K562 (cell line): ENCODE data around the gene FITM1. TPM values are rescaled to one million over a fixed set of nuclear protein-coding genes. Genes with fewer than 3 reads are reported as not detected.

Source experiments
- CEBPG ChIP-seq, 3 experiments: fragments of 200-800 bp in 1 of 3; sonication (Bioruptor generic) in 1 of 3; sonication (generic) in 1 of 3; formaldehyde crosslinking in 1 of 3; IDR thresholded peaks in 2 of 3; conservative IDR thresholded peaks in 1 of 3; 2 replicates each; pipeline versions ENCODE4 v1.6.1 to v1.8.0; 2016 to 2022; ENCODE audit warnings: missing compliant biosample characterization in 2 of 3, missing genetic modification characterization in 2 of 3, mild to moderate bottlenecking in 1 of 3, missing genetic modification reagents in 1 of 3
- MCM5 ChIP-seq: fragments of 450-650 bp; IDR thresholded peaks from 2 replicates; pipeline ENCODE4 v1.6.1; 2016; ENCODE audit warnings: low read depth
- NCOA6 ChIP-seq: fragments of 450-650 bp; IDR thresholded peaks from 2 replicates; pipeline ENCODE4 v1.6.1; 2017; ENCODE audit warnings: mild to moderate bottlenecking
- TEAD2 ChIP-seq: fragments of 450-650 bp; IDR thresholded peaks from 2 replicates; pipeline ENCODE4 v1.6.1; 2016; ENCODE audit warnings: missing genetic modification characterization, control low read depth, missing compliant biosample characterization
- polyA plus RNA-seq, 8 experiments: library from polyadenylated mRNA; depleted of rRNA in 4 of 8; stranded (reverse) in 5 of 8; unstranded in 3 of 8; fragments of >200 nt; fragmentation: Nextera tagmentation in 2 of 8; fragmentation: Illumina TruSeq in 1 of 8; extraction: Ambion mirVana in 2 of 8; extraction: Trizol in 1 of 8; gene quantifications; 2 replicates each; pipeline versions ENCODE4 v1.2.1 to v1.2.3, GENCODE V29; 2011 to 2014; ENCODE audit warnings: inconsistent platforms in 1 of 8, missing spikeins in 1 of 8
- total RNA-seq, 7 experiments: library from RNA; depleted of rRNA in 6 of 7; stranded (reverse); fragments of >200 nt in 6 of 7; fragmentation: Illumina TruSeq in 2 of 7; extraction: Trizol in 2 of 7; gene quantifications; 2 replicates each; pipeline versions ENCODE4 v1.2.1 to v1.2.3, GENCODE V29; 2011 to 2021; ENCODE audit warnings: low replicate concordance in 1 of 7
- TF ChIP-seq, protein P1 (sequence below): fragments of 450-650 bp; IDR thresholded peaks from 2 replicates; pipeline ENCODE4 v1.6.1; 2016; ENCODE audit warnings: mild to moderate bottlenecking, moderate library complexity
- TF ChIP-seq, protein P2 (sequence below): sonication (generic); formaldehyde crosslinking; IDR thresholded peaks from 2 replicates; pipeline ENCODE4 v1.8.1; 2023; ENCODE audit warnings: mild to moderate bottlenecking, missing genetic modification reagents

Gene FITM1
- total and polyA plus RNA-seq, 9 of the 15 experiments (the other 6 are each of a cell fraction or from before 2014, with no cell fraction given) = 0.09 to 0.20 TPM; not detected in 7

DNA sequence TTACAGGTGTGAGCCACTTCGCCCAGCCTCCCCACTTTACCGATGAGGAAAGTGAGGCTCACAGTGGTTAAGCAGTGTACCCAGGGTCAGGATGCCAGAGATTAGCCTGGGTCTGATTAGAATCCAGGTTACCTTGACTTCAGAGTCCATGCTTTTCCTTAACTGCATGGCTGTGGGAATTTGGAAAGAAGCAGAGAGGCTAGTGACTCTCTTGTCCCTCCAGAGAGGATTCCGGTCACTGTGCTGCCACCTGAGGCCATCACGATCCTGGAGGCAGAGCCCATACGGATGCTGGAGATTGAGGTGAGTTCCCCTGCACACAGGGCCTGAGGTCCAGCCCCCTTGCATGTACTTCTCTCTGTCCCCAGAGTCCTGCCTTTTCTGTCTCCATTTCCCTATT is 46.1 kb downstream of the FITM1 start (continued):
- TF ChIP-seq, protein P1, sequence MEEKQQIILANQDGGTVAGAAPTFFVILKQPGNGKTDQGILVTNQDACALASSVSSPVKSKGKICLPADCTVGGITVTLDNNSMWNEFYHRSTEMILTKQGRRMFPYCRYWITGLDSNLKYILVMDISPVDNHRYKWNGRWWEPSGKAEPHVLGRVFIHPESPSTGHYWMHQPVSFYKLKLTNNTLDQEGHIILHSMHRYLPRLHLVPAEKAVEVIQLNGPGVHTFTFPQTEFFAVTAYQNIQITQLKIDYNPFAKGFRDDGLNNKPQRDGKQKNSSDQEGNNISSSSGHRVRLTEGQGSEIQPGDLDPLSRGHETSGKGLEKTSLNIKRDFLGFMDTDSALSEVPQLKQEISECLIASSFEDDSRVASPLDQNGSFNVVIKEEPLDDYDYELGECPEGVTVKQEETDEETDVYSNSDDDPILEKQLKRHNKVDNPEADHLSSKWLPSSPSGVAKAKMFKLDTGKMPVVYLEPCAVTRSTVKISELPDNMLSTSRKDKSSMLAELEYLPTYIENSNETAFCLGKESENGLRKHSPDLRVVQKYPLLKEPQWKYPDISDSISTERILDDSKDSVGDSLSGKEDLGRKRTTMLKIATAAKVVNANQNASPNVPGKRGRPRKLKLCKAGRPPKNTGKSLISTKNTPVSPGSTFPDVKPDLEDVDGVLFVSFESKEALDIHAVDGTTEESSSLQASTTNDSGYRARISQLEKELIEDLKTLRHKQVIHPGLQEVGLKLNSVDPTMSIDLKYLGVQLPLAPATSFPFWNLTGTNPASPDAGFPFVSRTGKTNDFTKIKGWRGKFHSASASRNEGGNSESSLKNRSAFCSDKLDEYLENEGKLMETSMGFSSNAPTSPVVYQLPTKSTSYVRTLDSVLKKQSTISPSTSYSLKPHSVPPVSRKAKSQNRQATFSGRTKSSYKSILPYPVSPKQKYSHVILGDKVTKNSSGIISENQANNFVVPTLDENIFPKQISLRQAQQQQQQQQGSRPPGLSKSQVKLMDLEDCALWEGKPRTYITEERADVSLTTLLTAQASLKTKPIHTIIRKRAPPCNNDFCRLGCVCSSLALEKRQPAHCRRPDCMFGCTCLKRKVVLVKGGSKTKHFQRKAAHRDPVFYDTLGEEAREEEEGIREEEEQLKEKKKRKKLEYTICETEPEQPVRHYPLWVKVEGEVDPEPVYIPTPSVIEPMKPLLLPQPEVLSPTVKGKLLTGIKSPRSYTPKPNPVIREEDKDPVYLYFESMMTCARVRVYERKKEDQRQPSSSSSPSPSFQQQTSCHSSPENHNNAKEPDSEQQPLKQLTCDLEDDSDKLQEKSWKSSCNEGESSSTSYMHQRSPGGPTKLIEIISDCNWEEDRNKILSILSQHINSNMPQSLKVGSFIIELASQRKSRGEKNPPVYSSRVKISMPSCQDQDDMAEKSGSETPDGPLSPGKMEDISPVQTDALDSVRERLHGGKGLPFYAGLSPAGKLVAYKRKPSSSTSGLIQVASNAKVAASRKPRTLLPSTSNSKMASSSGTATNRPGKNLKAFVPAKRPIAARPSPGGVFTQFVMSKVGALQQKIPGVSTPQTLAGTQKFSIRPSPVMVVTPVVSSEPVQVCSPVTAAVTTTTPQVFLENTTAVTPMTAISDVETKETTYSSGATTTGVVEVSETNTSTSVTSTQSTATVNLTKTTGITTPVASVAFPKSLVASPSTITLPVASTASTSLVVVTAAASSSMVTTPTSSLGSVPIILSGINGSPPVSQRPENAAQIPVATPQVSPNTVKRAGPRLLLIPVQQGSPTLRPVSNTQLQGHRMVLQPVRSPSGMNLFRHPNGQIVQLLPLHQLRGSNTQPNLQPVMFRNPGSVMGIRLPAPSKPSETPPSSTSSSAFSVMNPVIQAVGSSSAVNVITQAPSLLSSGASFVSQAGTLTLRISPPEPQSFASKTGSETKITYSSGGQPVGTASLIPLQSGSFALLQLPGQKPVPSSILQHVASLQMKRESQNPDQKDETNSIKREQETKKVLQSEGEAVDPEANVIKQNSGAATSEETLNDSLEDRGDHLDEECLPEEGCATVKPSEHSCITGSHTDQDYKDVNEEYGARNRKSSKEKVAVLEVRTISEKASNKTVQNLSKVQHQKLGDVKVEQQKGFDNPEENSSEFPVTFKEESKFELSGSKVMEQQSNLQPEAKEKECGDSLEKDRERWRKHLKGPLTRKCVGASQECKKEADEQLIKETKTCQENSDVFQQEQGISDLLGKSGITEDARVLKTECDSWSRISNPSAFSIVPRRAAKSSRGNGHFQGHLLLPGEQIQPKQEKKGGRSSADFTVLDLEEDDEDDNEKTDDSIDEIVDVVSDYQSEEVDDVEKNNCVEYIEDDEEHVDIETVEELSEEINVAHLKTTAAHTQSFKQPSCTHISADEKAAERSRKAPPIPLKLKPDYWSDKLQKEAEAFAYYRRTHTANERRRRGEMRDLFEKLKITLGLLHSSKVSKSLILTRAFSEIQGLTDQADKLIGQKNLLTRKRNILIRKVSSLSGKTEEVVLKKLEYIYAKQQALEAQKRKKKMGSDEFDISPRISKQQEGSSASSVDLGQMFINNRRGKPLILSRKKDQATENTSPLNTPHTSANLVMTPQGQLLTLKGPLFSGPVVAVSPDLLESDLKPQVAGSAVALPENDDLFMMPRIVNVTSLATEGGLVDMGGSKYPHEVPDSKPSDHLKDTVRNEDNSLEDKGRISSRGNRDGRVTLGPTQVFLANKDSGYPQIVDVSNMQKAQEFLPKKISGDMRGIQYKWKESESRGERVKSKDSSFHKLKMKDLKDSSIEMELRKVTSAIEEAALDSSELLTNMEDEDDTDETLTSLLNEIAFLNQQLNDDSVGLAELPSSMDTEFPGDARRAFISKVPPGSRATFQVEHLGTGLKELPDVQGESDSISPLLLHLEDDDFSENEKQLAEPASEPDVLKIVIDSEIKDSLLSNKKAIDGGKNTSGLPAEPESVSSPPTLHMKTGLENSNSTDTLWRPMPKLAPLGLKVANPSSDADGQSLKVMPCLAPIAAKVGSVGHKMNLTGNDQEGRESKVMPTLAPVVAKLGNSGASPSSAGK = no peak
- TF ChIP-seq TEAD2 (no peak), CEBPG (CRISPR knock-in tag; IDR thresholded peaks at IDR 0.05) (no peak), CEBPG (tag; conservative IDR thresholded peaks at IDR 0.05 in 1 of 2, IDR thresholded peaks at IDR 0.05 in 1 of 2) (no peak), MCM5 (no peak), NCOA6 (no peak)
- TF ChIP-seq, protein P2, sequence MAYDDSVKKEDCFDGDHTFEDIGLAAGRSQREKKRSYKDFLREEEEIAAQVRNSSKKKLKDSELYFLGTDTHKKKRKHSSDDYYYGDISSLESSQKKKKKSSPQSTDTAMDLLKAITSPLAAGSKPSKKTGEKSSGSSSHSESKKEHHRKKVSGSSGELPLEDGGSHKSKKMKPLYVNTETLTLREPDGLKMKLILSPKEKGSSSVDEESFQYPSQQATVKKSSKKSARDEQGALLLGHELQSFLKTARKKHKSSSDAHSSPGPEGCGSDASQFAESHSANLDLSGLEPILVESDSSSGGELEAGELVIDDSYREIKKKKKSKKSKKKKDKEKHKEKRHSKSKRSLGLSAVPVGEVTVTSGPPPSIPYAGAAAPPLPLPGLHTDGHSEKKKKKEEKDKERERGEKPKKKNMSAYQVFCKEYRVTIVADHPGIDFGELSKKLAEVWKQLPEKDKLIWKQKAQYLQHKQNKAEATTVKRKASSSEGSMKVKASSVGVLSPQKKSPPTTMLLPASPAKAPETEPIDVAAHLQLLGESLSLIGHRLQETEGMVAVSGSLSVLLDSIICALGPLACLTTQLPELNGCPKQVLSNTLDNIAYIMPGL (CRISPR knock-in tag) = no peak
